A673 (cell line): ENCODE data around the gene ADAM19. TPM values are rescaled to one million over a fixed set of nuclear protein-coding genes. Genes with fewer than 3 reads are reported as not detected.

Experiments used
- BruUV-seq: library from RNA; stranded (reverse); fragments of 400-500 nt; replicated peaks from 2 replicates; lab custom pipeline; 2021; lab: Mats Ljungman, UMichigan
- CTCF ChIA-PET: fragments of 300-600 bp; sonication (Branson Sonifier 250); formaldehyde crosslinking; loops from one replicate; lab custom pipeline; 2022; ENCODE audit warnings: antibody characterized with exemption; lab: Charles Lee
- POLR2A ChIA-PET: fragments of 300-600 bp; sonication (Branson Sonifier 250); formaldehyde crosslinking; loops from one replicate; lab custom pipeline; 2022; ENCODE audit warnings: antibody characterized with exemption; ENCODE audit not compliant: low non-redundant PET; lab: Charles Lee
- DNase-seq: peaks from one replicate; pipeline ENCODE4 v3.0.0-alpha.2; 2015; ENCODE audit warnings: low spot score
- H3K27ac ChIP-seq: fragments of 200-600 bp; sonication (generic); 2 replicates; pipeline ENCODE4 v1.5.1; 2016; ENCODE audit warnings: mixed run types, low read depth, mild to moderate bottlenecking, mixed read lengths, antibody characterized with exemption, low read length; ENCODE audit not compliant: poor library complexity, severe bottlenecking
- H3K27me3 ChIP-seq: fragments of 200-600 bp; sonication (generic); replicated peaks from 2 replicates; pipeline ENCODE4 v1.6.1; 2017; ENCODE audit warnings: mixed run types, low read depth, mild to moderate bottlenecking, mixed read lengths, antibody characterized with exemption, low read length; ENCODE audit not compliant: insufficient read depth, poor library complexity
- H3K36me3 ChIP-seq: fragments of 200-600 bp; sonication (generic); 2 replicates; pipeline ENCODE4 v1.6.1; 2016; ENCODE audit warnings: mixed run types, mild to moderate bottlenecking, mixed read lengths, antibody characterized with exemption, low read length; ENCODE audit not compliant: insufficient read depth, poor library complexity, severe bottlenecking
- H3K4me1 ChIP-seq: fragments of 200-600 bp; sonication (generic); 2 replicates; pipeline ENCODE4 v1.6.1; 2017; ENCODE audit warnings: mixed run types, mild to moderate bottlenecking, mixed read lengths, antibody characterized with exemption, low read length; ENCODE audit not compliant: insufficient read depth, poor library complexity, severe bottlenecking
- H3K4me3 ChIP-seq: fragments of 200-600 bp; sonication (generic); 2 replicates; pipeline ENCODE4 v1.5.1; 2016; ENCODE audit warnings: low read depth, mixed run types, mild to moderate bottlenecking, mixed read lengths, low read length; ENCODE audit not compliant: poor library complexity, severe bottlenecking
- H3K9me3 ChIP-seq: fragments of 200-600 bp; sonication (generic); 2 replicates; pipeline ENCODE4 v1.6.1; 2016; ENCODE audit warnings: mixed run types, low read depth, mild to moderate bottlenecking, mixed read lengths, antibody characterized with exemption, low read length; ENCODE audit not compliant: poor library complexity, severe bottlenecking
- CTCF ChIP-seq: fragments of 300-800, 200-600 bp; sonication (generic); conservative IDR thresholded peaks from 2 replicates; pipeline ENCODE4 v1.5.1; 2017; ENCODE audit warnings: low read depth, mild to moderate bottlenecking, antibody characterized with exemption, low read length, moderate library complexity, mixed read lengths
- EZH2 ChIP-seq: fragments of 200-600 bp; sonication (generic); IDR thresholded peaks from 2 replicates; pipeline ENCODE4 v1.6.1; 2017; ENCODE audit warnings: borderline replicate concordance, low read depth, mild to moderate bottlenecking, mixed read lengths, antibody characterized with exemption, low read length; ENCODE audit not compliant: poor library complexity, severe bottlenecking
- intact Hi-C: fragments of 100-400 bp; cut with micrococcal nuclease; formaldehyde crosslinking; loops from one replicate; pipeline ENCODE4 v1.10.0; 2022; ENCODE audit not compliant: unreplicated experiment
- total RNA-seq: library from RNA; stranded (reverse); gene quantifications from 2 replicates; pipeline ENCODE4 v1.2.3, GENCODE V29; 2021

Gene ADAM19
- total RNA-seq, 1 experiment from 2014 or later: 1.7 TPM

GRCh38 chr5:157479612-157480510 lies 95.7 kb downstream of the ADAM19 start:
- H3K27ac ChIP-seq: no peak overlapping the region
- peaks cover 4% of the 10 kb centered on the region for H3K27me3 ChIP-seq
- CTCF ChIA-PET: interaction anchor here (1.0 kb wide), 1 partner anchor 239 kb away, joined by 5 read pairs; no protein-coding TSS in a partner anchor
- H3K9me3 ChIP-seq: no peaks in the 10 kb centered on the region
- intact Hi-C loops: loop anchor here (5.0 to 10.0 kb wide), 4 partner anchors 153 to 335 kb away; partner anchors contain the start of gene MED7
- POLR2A ChIA-PET: no interaction called here
- H3K36me3 ChIP-seq: no peaks in the 10 kb centered on the region
- BruUV-seq: no TSS peak
- no peak for DNase-seq
- TF ChIP-seq EZH2 (no peak), CTCF (no peak)
- H3K4me1 ChIP-seq: no peaks in the 10 kb centered on the region
- H3K4me3 ChIP-seq: no peak overlapping the region

GRCh38 chr5:157479166-157479565 lies 96.4 kb downstream of the ADAM19 start:
- Histone ChIP-seq H3K27me3 (peaks cover 4% of the 10 kb centered on the region), H3K4me3 (no peak overlapping the region), H3K36me3 (no peaks in the 10 kb centered on the region), H3K9me3 (no peaks in the 10 kb centered on the region), H3K4me1 (no peaks in the 10 kb centered on the region), H3K27ac (no peak overlapping the region)
- TF ChIP-seq CTCF: no peak
- TF ChIP-seq EZH2: no peak
- BruUV-seq: no TSS peak
- intact Hi-C loops: loop anchor here (5.0 to 10.0 kb wide), 4 partner anchors 152 to 334 kb away; partner anchors contain the start of gene MED7
- DNase-seq: no peak
- CTCF ChIA-PET: interaction anchor here (1.0 kb wide), 1 partner anchor 240 kb away, joined by 5 read pairs; no protein-coding TSS in a partner anchor
- POLR2A ChIA-PET: no interaction called here

GRCh38 chr5:157478726-157479125 lies 96.8 kb downstream of the ADAM19 start:
- no peak for DNase-seq
- intact Hi-C loops: loop anchor here (5.0 to 10.0 kb wide), 4 partner anchors 151 to 334 kb away; partner anchors contain the start of gene MED7
- ChIA-PET CTCF (interaction anchor here (1.0 kb wide), 1 partner anchor 240 kb away, joined by 5 read pairs; no protein-coding TSS in a partner anchor), POLR2A (no interaction called here)
- Histone ChIP-seq H3K4me1 (no peaks in the 10 kb centered on the region), H3K4me3 (no peak overlapping the region), H3K27ac (no peak overlapping the region), H3K36me3 (no peaks in the 10 kb centered on the region), H3K9me3 (no peaks in the 10 kb centered on the region), H3K27me3 (peaks cover 4% of the 10 kb centered on the region)
- TF ChIP-seq CTCF (no peak), EZH2 (no peak)
- BruUV-seq: no TSS peak
